Mucosa of stomach (tissue), 1 donor: ENCODE results near the gene MPP7.
A peak's percentile ranks its signal among the peaks of the same experiment; 100 is the strongest.

Experiments
- H3K27me3 ChIP-seq: one replicate; pipeline ENCODE4 v1.7.0; 2013; ENCODE audit warnings: mild to moderate bottlenecking, low read length; ENCODE audit not compliant: control insufficient read depth, insufficient read depth
- H3K36me3 ChIP-seq: one replicate; pipeline ENCODE4 v1.7.0; 2013; ENCODE audit warnings: low read length; ENCODE audit not compliant: control insufficient read depth, insufficient read depth
- H3K4me1 ChIP-seq: one replicate; pipeline ENCODE4 v1.7.0; 2013; ENCODE audit warnings: mild to moderate bottlenecking, low read length; ENCODE audit not compliant: control insufficient read depth, insufficient read depth
- H3K4me3 ChIP-seq: one replicate; pipeline ENCODE4 v1.7.0; 2013; ENCODE audit warnings: low read length
- H3K9ac ChIP-seq: one replicate; pipeline ENCODE4 v1.7.0; 2013; ENCODE audit warnings: mild to moderate bottlenecking, low read length, moderate library complexity
- H3K9me3 ChIP-seq: one replicate; pipeline ENCODE4 v1.7.0; 2013; ENCODE audit warnings: mild to moderate bottlenecking, low read length, moderate library complexity; ENCODE audit not compliant: control insufficient read depth
- donor health status: Pancreatic carcinoma.

The MPP7 gene

GRCh38 chr10:28302012-28302637 lies 739 bp downstream of the MPP7 start:
- no peak overlapping the region for H3K4me3 ChIP-seq
- H3K9ac ChIP-seq: peak overlapping the region; percentile 72
- peaks cover 6% of the 10 kb centered on the region for H3K4me1 ChIP-seq
- no peaks in the 10 kb centered on the region for H3K36me3 ChIP-seq
- H3K27me3 ChIP-seq: no peaks in the 10 kb centered on the region
- no peaks in the 10 kb centered on the region for H3K9me3 ChIP-seq

GRCh38 chr10:28300027-28300426 lies 2.8 kb downstream of the MPP7 start:
- Histone ChIP-seq H3K27me3 (no peaks in the 10 kb centered on the region), H3K4me1 (peaks cover 12% of the 10 kb centered on the region), H3K36me3 (no peaks in the 10 kb centered on the region), H3K9me3 (no peaks in the 10 kb centered on the region), H3K9ac (no peak overlapping the region), H3K4me3 (no peak overlapping the region)

DNA sequence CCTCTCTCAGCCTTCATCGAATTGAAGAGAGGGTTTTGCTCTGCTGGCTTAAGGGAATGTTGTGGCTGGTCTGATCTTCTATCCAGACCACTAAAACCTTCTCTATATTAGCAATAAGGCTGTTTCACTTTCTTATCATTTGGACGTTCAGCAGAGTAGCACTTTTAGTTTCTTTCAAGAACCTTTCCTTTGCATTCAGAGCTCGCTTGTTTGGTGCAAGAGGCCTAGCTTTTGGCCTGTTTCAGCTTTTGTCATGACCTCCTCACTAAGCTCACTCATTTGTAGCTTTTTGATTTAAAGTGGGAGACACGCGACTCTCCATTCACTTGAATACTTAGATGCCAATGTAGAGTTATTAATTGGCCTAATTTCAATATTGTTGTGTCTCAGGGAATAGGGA lies 3.9 kb downstream of the MPP7 start:
- H3K36me3 ChIP-seq: no peaks in the 10 kb centered on the region
- H3K9me3 ChIP-seq: no peaks in the 10 kb centered on the region
- H3K4me1 ChIP-seq: peaks cover 12% of the 10 kb centered on the region
- no peaks in the 10 kb centered on the region for H3K27me3 ChIP-seq
- no peak overlapping the region for H3K9ac ChIP-seq
- no peak overlapping the region for H3K4me3 ChIP-seq

GRCh38 chr10:28296023-28296422 lies 6.8 kb downstream of the MPP7 start:
- H3K4me1 ChIP-seq: peaks cover 6% of the 10 kb centered on the region
- H3K4me3 ChIP-seq: no peak overlapping the region
- H3K27me3 ChIP-seq: no peaks in the 10 kb centered on the region
- no peaks in the 10 kb centered on the region for H3K9me3 ChIP-seq
- H3K9ac ChIP-seq: peak overlapping the region; percentile 20
- no peaks in the 10 kb centered on the region for H3K36me3 ChIP-seq

- Histone ChIP-seq H3K36me3 (no peaks in the 10 kb centered on the region), H3K4me1 (peaks cover 6% of the 10 kb centered on the region), H3K4me3 (no peak overlapping the region), H3K9me3 (no peaks in the 10 kb centered on the region), H3K9ac (no peak overlapping the region), H3K27me3 (no peaks in the 10 kb centered on the region)
Observed at GRCh38 chr10:28295336-28295735, 7.5 kb downstream of the MPP7 start.

- H3K9me3 ChIP-seq: no peaks in the 10 kb centered on the region
- H3K9ac ChIP-seq: no peak overlapping the region
- peaks cover 6% of the 10 kb centered on the region for H3K4me1 ChIP-seq
Observed at GRCh38 chr10:28294809-28295208, 8.1 kb downstream of the MPP7 start.

GRCh38 chr10:28294169-28294532 lies 8.7 kb downstream of the MPP7 start:
- Histone ChIP-seq H3K27me3 (no peaks in the 10 kb centered on the region), H3K9me3 (no peaks in the 10 kb centered on the region), H3K9ac (no peak overlapping the region), H3K4me3 (no peak overlapping the region), H3K4me1 (peaks cover 6% of the 10 kb centered on the region), H3K36me3 (no peaks in the 10 kb centered on the region)

More at GRCh38 chr10:28294809-28295208, 8.1 kb downstream of the MPP7 start:
- no peak overlapping the region for H3K4me3 ChIP-seq
- H3K27me3 ChIP-seq: no peaks in the 10 kb centered on the region
- H3K36me3 ChIP-seq: no peaks in the 10 kb centered on the region

- H3K4me3 ChIP-seq: no peak overlapping the region
- no peaks in the 10 kb centered on the region for H3K9me3 ChIP-seq
- H3K27me3 ChIP-seq: no peaks in the 10 kb centered on the region
- H3K36me3 ChIP-seq: no peaks in the 10 kb centered on the region
- H3K9ac ChIP-seq: no peak overlapping the region
- H3K4me1 ChIP-seq: peaks cover 6% of the 10 kb centered on the region
Observed at GRCh38 chr10:28293236-28294168, 9.4 kb downstream of the MPP7 start.

- Histone ChIP-seq H3K27me3 (no peaks in the 10 kb centered on the region), H3K4me3 (no peak overlapping the region), H3K9me3 (no peaks in the 10 kb centered on the region), H3K9ac (no peak overlapping the region), H3K36me3 (no peaks in the 10 kb centered on the region), H3K4me1 (peaks cover 6% of the 10 kb centered on the region)
Observed at GRCh38 chr10:28291881-28292297, 11.0 kb downstream of the MPP7 start.

GRCh38 chr10:28285816-28286215 lies 17.0 kb downstream of the MPP7 start:
- Histone ChIP-seq H3K27me3 (no peaks in the 10 kb centered on the region), H3K9ac (no peak overlapping the region), H3K36me3 (no peaks in the 10 kb centered on the region), H3K4me3 (no peak overlapping the region), H3K9me3 (no peaks in the 10 kb centered on the region), H3K4me1 (peaks cover 5% of the 10 kb centered on the region)

GRCh38 chr10:28284126-28284525 lies 18.7 kb downstream of the MPP7 start:
- Histone ChIP-seq H3K27me3 (no peaks in the 10 kb centered on the region), H3K4me1 (peaks cover 5% of the 10 kb centered on the region), H3K4me3 (no peak overlapping the region), H3K9ac (no peak overlapping the region), H3K36me3 (no peaks in the 10 kb centered on the region), H3K9me3 (no peaks in the 10 kb centered on the region)

DNA sequence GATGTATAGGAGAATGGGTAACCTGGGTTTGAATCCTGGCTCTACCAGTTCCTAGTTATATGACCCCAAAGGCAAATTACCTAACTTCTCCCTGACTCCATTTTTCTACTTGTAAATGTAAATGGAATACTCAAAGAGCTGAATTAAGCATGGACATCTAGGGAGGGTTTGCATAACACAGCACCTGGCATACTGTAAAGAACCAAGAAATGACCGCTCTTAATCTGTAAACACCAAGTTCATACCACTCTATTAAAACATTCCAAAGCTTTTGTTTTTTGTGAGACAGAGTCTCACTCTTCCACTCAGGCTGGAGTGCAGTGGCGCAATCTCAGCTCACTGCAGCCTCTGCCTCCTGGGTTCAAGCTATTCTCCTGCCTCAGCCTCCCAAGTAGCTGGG lies 19.6 kb downstream of the MPP7 start:
- no peak overlapping the region for H3K4me3 ChIP-seq
- H3K36me3 ChIP-seq: no peaks in the 10 kb centered on the region
- peaks cover 5% of the 10 kb centered on the region for H3K4me1 ChIP-seq
- H3K27me3 ChIP-seq: no peaks in the 10 kb centered on the region
- H3K9me3 ChIP-seq: no peaks in the 10 kb centered on the region
- H3K9ac ChIP-seq: no peak overlapping the region
